HCT116 (cell line): ENCODE data around the gene DUSP2. TPM values are rescaled to one million over a fixed set of nuclear protein-coding genes. Genes with fewer than 3 reads are reported as not detected.

Experiments used
- ATAC-seq: fragments of 200-7000 bp; cut with Tn5 transposase; 2 replicates; pipeline ENCODE4 v1.9.1; 2020; ENCODE audit warnings: mild to moderate bottlenecking, moderate library complexity
- BruUV-seq: library from RNA; stranded (reverse); fragments of 400-500 nt; replicated peaks from 2 replicates; lab custom pipeline; 2021; lab: Mats Ljungman, UMichigan
- CTCF ChIA-PET: fragments of 300-600 bp; sonication (Branson Sonifier 250); formaldehyde crosslinking; loops from one replicate; lab custom pipeline; 2021; ENCODE audit warnings: antibody characterized with exemption; lab: Charles Lee
- POLR2A ChIA-PET: fragments of 300-600, 350-600 bp; sonication (Branson Sonifier 250); formaldehyde crosslinking; loops from one replicate; lab custom pipeline; 2021; ENCODE audit warnings: antibody characterized with exemption; lab: Charles Lee
- RAD21 ChIA-PET, 2 experiments: fragments of 300-600 bp; sonication (Branson Sonifier 250); formaldehyde crosslinking; loops; one replicate each; lab custom pipeline; 2023; ENCODE audit warnings: low total read pairs in 2 of 2; ENCODE audit not compliant: uncharacterized antibody in 2 of 2, unreplicated experiment in 2 of 2, low non-redundant PET in 1 of 2; lab: Charles Lee
- DNase-seq: peaks from one replicate; pipeline ENCODE4 v3.0.0-alpha.2; 2010; ENCODE audit warnings: low read depth, low spot score
- H2AFZ ChIP-seq: fragments of 200-600 bp; shearing (Covaris generic), sonication (generic); 2 replicates; pipeline ENCODE4 v1.6.1; 2017; ENCODE audit warnings: low read depth, mixed run types, mixed read lengths, antibody characterized with exemption, low read length; ENCODE audit not compliant: poor library complexity, severe bottlenecking
- H3K27ac ChIP-seq: 2 replicates; pipeline ENCODE4 v1.5.1; 2012; ENCODE audit warnings: low read depth, low read length
- H3K27me3 ChIP-seq: fragments of 200-600 bp; sonication (generic); 2 replicates; pipeline ENCODE4 v1.6.1; 2016; ENCODE audit warnings: mixed run types, low read length, mixed read lengths; ENCODE audit not compliant: insufficient read depth
- H3K36me3 ChIP-seq, 2 experiments: fragments of 200-500 bp in 1 of 2; fragments of 200-600 bp in 1 of 2; sonication (Bioruptor generic) in 1 of 2; sonication (generic) in 1 of 2; 2 replicates each; pipeline versions ENCODE4 v1.5.1 to v1.6.1; 2014 to 2016; ENCODE audit warnings: low read length in 2 of 2, inconsistent platforms in 1 of 2, mixed read lengths in 1 of 2, mixed run types in 1 of 2; ENCODE audit not compliant: insufficient read depth in 2 of 2, control insufficient read depth in 1 of 2
- H3K4me1 ChIP-seq, 2 experiments: fragments of 200-600 bp in 1 of 2; sonication (generic) in 1 of 2; 2 replicates each; pipeline versions ENCODE4 v1.5.1 to v1.6.1; 2012 to 2017; ENCODE audit warnings: low read length in 2 of 2, inconsistent platforms in 1 of 2, mild to moderate bottlenecking in 1 of 2, mixed read lengths in 1 of 2, mixed run types in 1 of 2, moderate library complexity in 1 of 2; ENCODE audit not compliant: insufficient read depth in 2 of 2, control insufficient read depth in 1 of 2
- H3K4me2 ChIP-seq: fragments of 200-600 bp; sonication (generic); 2 replicates; pipeline ENCODE4 v1.6.1; 2017; ENCODE audit warnings: mixed run types, low read length, mixed read lengths
- H3K4me3 ChIP-seq, 2 experiments: fragments of 200-600 bp in 1 of 2; sonication (generic) in 1 of 2; replicated peaks in 1 of 2; 2 replicates each; pipeline ENCODE4 v1.5.1; 2011 to 2016; ENCODE audit warnings: low read length in 2 of 2, control low read depth in 1 of 2, low read depth in 1 of 2, mild to moderate bottlenecking in 1 of 2, mixed read lengths in 1 of 2, mixed run types in 1 of 2
- H3K79me2 ChIP-seq: fragments of 200-600 bp; sonication (generic); 2 replicates; pipeline ENCODE4 v1.6.1; 2017; ENCODE audit warnings: mild to moderate bottlenecking, mixed run types, low read length, moderate library complexity, mixed read lengths; ENCODE audit not compliant: insufficient read depth
- H3K9ac ChIP-seq: fragments of 200-600 bp; sonication (generic); 2 replicates; pipeline ENCODE4 v1.6.1; 2016; ENCODE audit warnings: low read length, mixed read lengths
- H3K9me2 ChIP-seq: fragments of 200-600 bp; sonication (generic), shearing (Covaris generic); 2 replicates; pipeline ENCODE4 v1.6.1; 2017; ENCODE audit warnings: mixed run types, mild to moderate bottlenecking, moderate library complexity; ENCODE audit not compliant: insufficient read depth
- H3K9me3 ChIP-seq, 2 experiments: fragments of 200-500 bp in 1 of 2; fragments of 200-600 bp in 1 of 2; sonication (Bioruptor generic) in 1 of 2; sonication (generic) in 1 of 2; 2 replicates each; pipeline ENCODE4 v1.6.1; 2014 to 2017; ENCODE audit warnings: low read length in 2 of 2, mixed read lengths in 2 of 2, inconsistent platforms in 1 of 2, low read depth in 1 of 2, mild to moderate bottlenecking in 1 of 2, mixed run types in 1 of 2, moderate library complexity in 1 of 2; ENCODE audit not compliant: control insufficient read depth in 1 of 2, insufficient read depth in 1 of 2
- H4K20me1 ChIP-seq: fragments of 200-600 bp; sonication (generic), shearing (Covaris generic); 2 replicates; pipeline ENCODE4 v1.6.1; 2017; ENCODE audit warnings: mixed run types, mild to moderate bottlenecking, moderate library complexity; ENCODE audit not compliant: insufficient read depth
- CBX3 ChIP-seq: IDR thresholded peaks from 2 replicates; pipeline ENCODE4 v1.6.1; 2012; ENCODE audit warnings: low read depth
- EGR1 ChIP-seq: IDR thresholded peaks from 2 replicates; pipeline ENCODE4 v1.6.1; 2012; ENCODE audit warnings: low read depth
- EZH2 ChIP-seq: fragments of 200-600 bp; sonication (generic); IDR thresholded peaks from 2 replicates; pipeline ENCODE4 v1.6.1; 2017; ENCODE audit warnings: antibody characterized with exemption, mixed run types
- POLR2AphosphoS5 ChIP-seq: IDR thresholded peaks from 2 replicates; pipeline ENCODE4 v1.6.1; 2011; ENCODE audit warnings: mild to moderate bottlenecking, low read depth, low read length, moderate library complexity
- intact Hi-C: fragments of 100-400 bp; cut with micrococcal nuclease; formaldehyde crosslinking; loops from 2 replicates; pipeline ENCODE4 v1.10.0; 2022
- total RNA-seq: library from RNA; stranded (reverse); gene quantifications from one replicate; pipeline ENCODE4 v1.2.1, GENCODE V29; 2021; ENCODE audit not compliant: unreplicated experiment
- TF ChIP-seq, protein P1 (sequence below): IDR thresholded peaks from 2 replicates; pipeline ENCODE4 v1.6.1; 2012
- TF ChIP-seq, protein P2 (sequence below): IDR thresholded peaks from 2 replicates; pipeline ENCODE4 v1.6.1; 2012
- TF ChIP-seq, protein P3 (sequence below), 3 experiments: fragments of 200-600 bp in 1 of 3; sonication (generic) in 1 of 3; IDR thresholded peaks in 2 of 3; conservative IDR thresholded peaks in 1 of 3; 2 replicates each; pipeline ENCODE4 v1.5.1; 2012 to 2017; ENCODE audit warnings: low read depth in 2 of 3, low read length in 2 of 3, antibody characterized with exemption in 1 of 3, borderline replicate concordance in 1 of 3, control low read depth in 1 of 3, mild to moderate bottlenecking in 1 of 3, mixed read lengths in 1 of 3, mixed run types in 1 of 3, moderate library complexity in 1 of 3; ENCODE audit not compliant: insufficient read depth in 1 of 3

Gene DUSP2
- total RNA-seq, 1 experiment from 2014 or later: 24.5 TPM

DNA sequence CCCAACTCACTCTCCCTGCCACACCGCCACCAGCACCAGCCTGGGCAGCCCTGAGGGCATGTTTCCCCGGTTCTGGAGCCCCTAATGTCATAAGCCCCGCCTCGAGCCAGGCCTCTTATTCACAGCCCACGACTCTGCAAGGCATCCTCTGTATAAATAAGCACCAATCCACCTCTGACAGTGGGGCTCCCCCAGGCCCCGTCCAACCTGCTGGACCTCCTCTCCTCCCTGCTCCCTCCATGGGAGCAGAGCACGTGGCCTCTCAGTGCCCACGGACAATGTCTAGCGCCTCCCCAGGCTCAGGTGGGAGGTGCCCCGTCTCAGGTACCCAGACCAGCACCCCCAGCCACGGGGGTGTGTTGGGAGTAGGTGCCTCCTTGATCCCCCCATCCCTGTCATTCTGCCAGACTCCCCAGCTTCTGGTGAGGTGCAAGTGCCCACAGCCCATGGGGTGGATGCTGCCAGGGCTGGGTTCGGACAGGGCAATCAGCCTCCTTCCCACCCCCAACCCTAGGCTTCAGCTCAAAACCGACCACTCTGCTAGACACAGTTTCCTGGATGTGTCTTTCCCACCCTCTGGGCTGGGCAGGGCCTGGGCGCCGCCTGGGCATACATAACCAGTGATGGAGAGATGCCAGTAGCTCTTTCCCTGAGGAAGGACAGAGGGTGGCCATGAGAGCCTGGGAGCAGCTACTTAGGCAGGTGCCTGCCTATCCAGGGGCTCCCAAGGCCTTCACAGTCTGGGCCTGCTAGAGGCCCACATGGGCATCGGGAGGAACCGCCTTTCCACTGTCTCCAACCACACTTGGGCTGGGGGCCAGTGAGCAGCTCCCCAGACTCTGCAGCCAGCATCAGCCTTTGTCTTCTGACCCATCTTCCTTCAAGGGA is 27.3 kb downstream of the DUSP2 start:
- H3K27ac ChIP-seq: no peak overlapping the region
- H3K9me2 ChIP-seq: no peaks in the 10 kb centered on the region
- H3K27me3 ChIP-seq: 0 out of 2 replicates have a peak, but pooled peaks cover 3% of the 10 kb centered on the region
- POLR2A ChIA-PET: no interaction called here
- peak overlapping the region; percentile 51; the same call in 1 of the 2 replicates for H3K9ac ChIP-seq
- RAD21 ChIA-PET: no interaction called here
- peak; percentile 48 for ATAC-seq
- CTCF ChIA-PET: interaction anchor here (0.7 to 2.1 kb wide), 5 partner anchors 26 to 125 kb away, joined by 3 to 14 read pairs (median 5); no protein-coding TSS in a partner anchor
- no TSS peak for BruUV-seq
- no peaks in the 10 kb centered on the region for H4K20me1 ChIP-seq
- H3K4me1 ChIP-seq: peaks cover 11 to 16% of the 10 kb centered on the region in 2 experiments
- no peaks in the 10 kb centered on the region for H3K79me2 ChIP-seq
- no peak for DNase-seq
- H2AFZ ChIP-seq: no peak overlapping the region
- H3K36me3 ChIP-seq: no peaks in the 10 kb centered on the region
- TF ChIP-seq, protein P1, sequence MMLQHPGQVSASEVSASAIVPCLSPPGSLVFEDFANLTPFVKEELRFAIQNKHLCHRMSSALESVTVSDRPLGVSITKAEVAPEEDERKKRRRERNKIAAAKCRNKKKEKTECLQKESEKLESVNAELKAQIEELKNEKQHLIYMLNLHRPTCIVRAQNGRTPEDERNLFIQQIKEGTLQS: no peak
- TF ChIP-seq, protein P2, sequence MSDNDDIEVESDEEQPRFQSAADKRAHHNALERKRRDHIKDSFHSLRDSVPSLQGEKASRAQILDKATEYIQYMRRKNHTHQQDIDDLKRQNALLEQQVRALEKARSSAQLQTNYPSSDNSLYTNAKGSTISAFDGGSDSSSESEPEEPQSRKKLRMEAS: peak; percentile 91
- TF ChIP-seq CBX3 (no peak), EGR1 (no peak), EZH2 (no peak), POLR2AphosphoS5 (peak; percentile 30; the same call in 1 of the 2 replicates)
- TF ChIP-seq, protein P3, sequence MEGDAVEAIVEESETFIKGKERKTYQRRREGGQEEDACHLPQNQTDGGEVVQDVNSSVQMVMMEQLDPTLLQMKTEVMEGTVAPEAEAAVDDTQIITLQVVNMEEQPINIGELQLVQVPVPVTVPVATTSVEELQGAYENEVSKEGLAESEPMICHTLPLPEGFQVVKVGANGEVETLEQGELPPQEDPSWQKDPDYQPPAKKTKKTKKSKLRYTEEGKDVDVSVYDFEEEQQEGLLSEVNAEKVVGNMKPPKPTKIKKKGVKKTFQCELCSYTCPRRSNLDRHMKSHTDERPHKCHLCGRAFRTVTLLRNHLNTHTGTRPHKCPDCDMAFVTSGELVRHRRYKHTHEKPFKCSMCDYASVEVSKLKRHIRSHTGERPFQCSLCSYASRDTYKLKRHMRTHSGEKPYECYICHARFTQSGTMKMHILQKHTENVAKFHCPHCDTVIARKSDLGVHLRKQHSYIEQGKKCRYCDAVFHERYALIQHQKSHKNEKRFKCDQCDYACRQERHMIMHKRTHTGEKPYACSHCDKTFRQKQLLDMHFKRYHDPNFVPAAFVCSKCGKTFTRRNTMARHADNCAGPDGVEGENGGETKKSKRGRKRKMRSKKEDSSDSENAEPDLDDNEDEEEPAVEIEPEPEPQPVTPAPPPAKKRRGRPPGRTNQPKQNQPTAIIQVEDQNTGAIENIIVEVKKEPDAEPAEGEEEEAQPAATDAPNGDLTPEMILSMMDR (IDR thresholded peaks at IDR 0.05 in 2 of 3, conservative IDR thresholded peaks at IDR 0.05 in 1 of 3; ENCODE audit: borderline replicate concordance in 1 of 3, insufficient read depth in 1 of 3, low read depth in 2 of 3, low read length in 2 of 3): peak in 2 of 3 experiments; percentile 42 to 43; a peak in 4 of 6 replicates
- H3K9me3 ChIP-seq: no peaks in the 10 kb centered on the region
- intact Hi-C loops: loop anchor here (2.0 kb wide), 1 partner anchor 125 kb away; no protein-coding TSS in a partner anchor
- H3K4me3 ChIP-seq: peak overlapping the region in 1 of 2 experiments; percentile 60; a peak in 2 of 4 replicates
- H3K4me2 ChIP-seq: peak overlapping the region; percentile 86
